Activated T-cell treated with anti-CD3 and anti-CD28 coated beads, Interleukin-2, amount 50 U/mL, for 48 hours (primary cell): ENCODE data around the gene TTLL5.
A peak's percentile ranks its signal among the peaks of the same experiment; 100 is the strongest.

Experiments
- DNase-seq, 2 experiments: peaks; one replicate each; pipeline ENCODE4 v3.0.0-alpha.2; 2020

TTLL5 gene

GRCh38 chr14:75976826-75977581 is 316.0 kb downstream of the TTLL5 start:
- no peak for DNase-seq

- DNase-seq, result no peak
Observed at GRCh38 chr14:75977582-75977943, 316.5 kb downstream of the TTLL5 start.

- DNase-seq, result no peak
Observed at GRCh38 chr14:75978249-75978731, 317.2 kb downstream of the TTLL5 start.

- peak; percentile 41 to 53 for DNase-seq
Observed at GRCh38 chr14:75979071-75979571, 318.1 kb downstream of the TTLL5 start.

- no peak for DNase-seq
Observed at GRCh38 chr14:75979648-75980565, 318.9 kb downstream of the TTLL5 start.

GRCh38 chr14:75980856-75981255 is 319.8 kb downstream of the TTLL5 start:
- no peak for DNase-seq

- peak; percentile 58 to 62 for DNase-seq
Observed at GRCh38 chr14:75981426-75982265, 320.6 kb downstream of the TTLL5 start, which contains the start of gene TGFB3. Gene TGFB3 (minus strand): TSS chr14:75981995. CDS start chr14:75980893, 1,102 bp downstream.

- DNase-seq, result peak; percentile 85 to 89
Observed at GRCh38 chr14:75982266-75983018, 321.4 kb downstream of the TTLL5 start.

GRCh38 chr14:75983019-75983358 is 321.9 kb downstream of the TTLL5 start:
- DNase-seq, result no peak

- no peak for DNase-seq
Observed at GRCh38 chr14:75984674-75985073, 323.6 kb downstream of the TTLL5 start.

GRCh38 chr14:75985618-75986438 is 324.8 kb downstream of the TTLL5 start, which contains the start of gene IFT43:
Gene IFT43 (plus strand): TSS chr14:75985763. CDS start chr14:75985787, 24 bp downstream.
- peak; percentile 92 for DNase-seq

GRCh38 chr14:75986439-75986765 is 325.4 kb downstream of the TTLL5 start:
- no peak for DNase-seq

- no peak for DNase-seq
Observed at GRCh38 chr14:75987201-75987970, 326.3 kb downstream of the TTLL5 start.

GRCh38 chr14:75989134-75989533 is 328.1 kb downstream of the TTLL5 start:
- no peak for DNase-seq

GRCh38 chr14:75990297-75990696 is 329.3 kb downstream of the TTLL5 start:
- DNase-seq, result no peak

- no peak for DNase-seq
Observed at GRCh38 chr14:75991753-75992152, 330.7 kb downstream of the TTLL5 start.

- DNase-seq, result no peak
Observed at GRCh38 chr14:75993567-75994041, 332.6 kb downstream of the TTLL5 start.

- no peak for DNase-seq
Observed at GRCh38 chr14:75995372-75996041, 334.5 kb downstream of the TTLL5 start.

- no peak for DNase-seq
Observed at GRCh38 chr14:75996488-75996887, 335.4 kb downstream of the TTLL5 start.
